ENCODE data around the gene RAB10.
A peak's percentile ranks its signal among the peaks of the same experiment; 100 is the strongest.
"Not testable (repeated sequence)": the region's sequence is repeated elsewhere in the genome, so short reads cannot be mapped to it uniquely, and the experiment has no call there.

The RAB10 gene

GRCh38 chr2:26016012-26016705 is 17.7 kb upstream of the RAB10 start:
- no peak for DNase-seq (ENCODE audit: low read depth in 2 of 3, low spot score in 1 of 3)

DNA sequence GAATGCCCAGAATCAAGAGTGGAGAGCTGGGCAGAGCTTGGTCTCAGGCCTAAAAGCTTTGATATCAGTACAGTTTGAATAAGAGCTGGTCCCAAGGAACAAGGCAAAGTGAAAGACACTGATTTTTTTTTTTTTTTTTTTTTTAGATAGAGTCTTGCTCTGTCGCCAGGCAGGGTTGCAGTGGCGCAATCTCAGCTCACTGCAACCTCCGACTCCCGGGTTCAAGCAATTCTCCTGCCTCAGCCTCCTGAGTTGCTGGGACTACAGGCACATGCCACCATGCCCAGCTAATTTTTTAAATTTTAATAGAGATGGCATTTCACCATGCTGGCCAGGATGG is 17.2 kb upstream of the RAB10 start:
- DNase-seq (ENCODE audit: low read depth in 2 of 3, low spot score in 1 of 3) = not testable (repeated sequence)

- no peak for DNase-seq (ENCODE audit: low read depth in 2 of 3, low spot score in 1 of 3)
Measured at GRCh38 chr2:26017464-26018183, 16.3 kb upstream of the RAB10 start.

- peak in 2 of 3 donors; percentile 14 to 23 for DNase-seq (ENCODE audit: low read depth in 2 of 3, low spot score in 1 of 3)
Measured at GRCh38 chr2:26018184-26019055, 15.5 kb upstream of the RAB10 start.

DNA sequence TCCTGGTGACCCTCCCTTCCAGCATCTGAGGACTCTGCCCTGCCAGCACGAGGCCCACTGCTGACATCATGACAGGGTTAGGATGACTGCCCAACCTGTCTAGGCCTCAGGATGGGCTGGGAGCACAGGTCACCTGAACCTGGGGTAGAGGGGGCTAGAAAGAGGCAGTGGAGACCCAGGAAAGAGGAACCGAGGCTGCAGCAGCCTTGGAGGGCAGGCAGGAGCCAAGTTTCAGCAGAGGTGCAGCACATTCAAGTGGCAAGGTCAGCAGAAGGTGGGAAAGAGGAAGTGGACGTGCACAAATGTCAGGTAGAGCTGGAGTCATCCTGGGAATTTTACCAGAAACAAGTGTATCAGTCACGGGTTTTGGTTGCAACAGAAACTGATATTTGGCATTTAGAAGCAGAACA is 13.6 kb upstream of the RAB10 start:
- no peak for DNase-seq (ENCODE audit: low read depth in 2 of 3, low spot score in 1 of 3)

GRCh38 chr2:26024260-26024659 is 9.6 kb upstream of the RAB10 start:
- no peak for DNase-seq (ENCODE audit: low read depth in 2 of 3, low spot score in 1 of 3)

GRCh38 chr2:26025509-26025908 is 8.4 kb upstream of the RAB10 start:
- DNase-seq (ENCODE audit: low read depth in 2 of 3, low spot score in 1 of 3) = no peak

- DNase-seq (ENCODE audit: low read depth in 2 of 3, low spot score in 1 of 3) = not testable (repeated sequence)
Measured at GRCh38 chr2:26028083-26028482, 5.8 kb upstream of the RAB10 start.

DNA sequence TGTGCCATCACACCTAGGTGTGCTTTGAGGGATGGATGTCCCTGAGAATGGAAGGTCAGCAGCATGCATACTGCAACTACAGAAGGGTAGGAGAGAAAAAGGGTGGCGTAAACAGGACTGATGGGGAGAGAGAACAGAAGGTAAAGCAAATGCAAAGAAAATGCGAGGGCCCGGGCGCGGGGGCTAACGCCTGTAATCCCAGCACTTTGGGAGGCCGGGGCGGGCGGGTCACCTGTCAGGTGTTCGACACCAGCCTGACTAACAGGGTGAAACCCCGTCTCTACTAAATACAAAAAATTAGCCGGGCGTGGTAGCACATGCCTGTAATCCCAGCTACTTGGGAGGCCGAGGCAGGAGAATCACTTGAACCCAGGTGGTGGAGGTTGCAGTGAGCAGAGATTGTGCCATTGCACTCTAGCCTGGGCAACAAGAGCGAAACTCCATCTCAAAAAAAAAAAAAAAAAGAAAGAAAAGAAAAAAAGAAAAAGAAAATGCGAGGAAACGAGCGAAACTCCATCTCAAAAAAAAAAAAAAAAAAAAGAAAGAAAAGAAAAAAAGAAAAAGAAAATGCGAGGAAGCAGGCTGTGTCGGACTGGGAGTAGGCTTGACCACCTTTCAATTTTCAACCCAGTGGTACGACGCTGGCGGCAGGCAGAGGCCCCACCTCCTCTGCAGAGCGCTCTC is 1.2 kb upstream of the RAB10 start:
- DNase-seq (ENCODE audit: low read depth in 2 of 3, low spot score in 1 of 3) = peak in 1 of 3 donors; percentile 9

GRCh38 chr2:26033270-26033817 is 540 bp upstream of the RAB10 start:
- no peak for DNase-seq (ENCODE audit: low read depth in 2 of 3, low spot score in 1 of 3)

GRCh38 chr2:26034637-26034992 is 731 bp downstream of the RAB10 start:
- DNase-seq (ENCODE audit: low read depth in 2 of 3, low spot score in 1 of 3) = no peak

GRCh38 chr2:26035090-26035743 is 1.3 kb downstream of the RAB10 start:
- no peak for DNase-seq (ENCODE audit: low read depth in 2 of 3, low spot score in 1 of 3)

- no peak for DNase-seq (ENCODE audit: low read depth in 2 of 3, low spot score in 1 of 3)
Measured at GRCh38 chr2:26039603-26040323, 5.9 kb downstream of the RAB10 start.

DNA sequence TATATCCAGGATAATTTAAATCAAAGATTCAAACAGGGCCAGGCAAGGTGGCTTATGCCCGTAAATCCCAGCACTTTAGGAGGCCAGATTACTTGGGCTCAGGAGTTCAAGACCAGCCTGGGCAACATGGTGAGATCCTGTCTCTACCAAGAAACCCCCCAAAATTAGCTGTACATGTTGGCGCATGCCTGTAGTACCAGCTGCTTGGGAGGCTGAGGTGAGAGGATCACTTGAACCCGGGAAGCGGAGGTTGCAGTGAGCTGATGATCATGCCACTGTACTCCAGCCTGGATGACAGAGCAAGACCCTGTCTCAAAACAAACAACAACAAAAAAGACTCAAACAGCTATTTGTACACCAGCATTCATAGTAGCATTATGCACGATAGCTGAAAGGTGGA is 9.2 kb downstream of the RAB10 start:
- DNase-seq (ENCODE audit: low read depth in 2 of 3, low spot score in 1 of 3) = no peak

GRCh38 chr2:26043862-26044696 is 10.2 kb downstream of the RAB10 start:
- no peak for DNase-seq (ENCODE audit: low read depth in 2 of 3, low spot score in 1 of 3)

GRCh38 chr2:26048791-26049190 is 14.9 kb downstream of the RAB10 start:
- no peak for DNase-seq (ENCODE audit: low read depth in 2 of 3, low spot score in 1 of 3)

- no peak for DNase-seq (ENCODE audit: low read depth in 2 of 3, low spot score in 1 of 3)
Measured at GRCh38 chr2:26049641-26050040, 15.8 kb downstream of the RAB10 start.

- no peak for DNase-seq (ENCODE audit: low read depth in 2 of 3, low spot score in 1 of 3)
Measured at GRCh38 chr2:26052740-26053139, 18.9 kb downstream of the RAB10 start.

All from stimulated activated CD4-positive, alpha-beta T cell treated with anti-CD3 and anti-CD28 coated beads, Interleukin-12 subunit alpha, Interleukin-12 subunit beta, amount 100 ng/mL, for 48 hours (primary cell).